IPS-NIHi11 (cell line): Measurements from ENCODE around the gene FOXE3.
"Not testable (repeated sequence)": the region's sequence is repeated elsewhere in the genome, so short reads cannot be mapped to it uniquely, and the experiment has no call there.

Experiments used
- DNase-seq: peaks from one replicate; pipeline ENCODE4 v3.0.0; 2012; ENCODE audit warnings: mixed read lengths, low spot score

The FOXE3 gene

DNA sequence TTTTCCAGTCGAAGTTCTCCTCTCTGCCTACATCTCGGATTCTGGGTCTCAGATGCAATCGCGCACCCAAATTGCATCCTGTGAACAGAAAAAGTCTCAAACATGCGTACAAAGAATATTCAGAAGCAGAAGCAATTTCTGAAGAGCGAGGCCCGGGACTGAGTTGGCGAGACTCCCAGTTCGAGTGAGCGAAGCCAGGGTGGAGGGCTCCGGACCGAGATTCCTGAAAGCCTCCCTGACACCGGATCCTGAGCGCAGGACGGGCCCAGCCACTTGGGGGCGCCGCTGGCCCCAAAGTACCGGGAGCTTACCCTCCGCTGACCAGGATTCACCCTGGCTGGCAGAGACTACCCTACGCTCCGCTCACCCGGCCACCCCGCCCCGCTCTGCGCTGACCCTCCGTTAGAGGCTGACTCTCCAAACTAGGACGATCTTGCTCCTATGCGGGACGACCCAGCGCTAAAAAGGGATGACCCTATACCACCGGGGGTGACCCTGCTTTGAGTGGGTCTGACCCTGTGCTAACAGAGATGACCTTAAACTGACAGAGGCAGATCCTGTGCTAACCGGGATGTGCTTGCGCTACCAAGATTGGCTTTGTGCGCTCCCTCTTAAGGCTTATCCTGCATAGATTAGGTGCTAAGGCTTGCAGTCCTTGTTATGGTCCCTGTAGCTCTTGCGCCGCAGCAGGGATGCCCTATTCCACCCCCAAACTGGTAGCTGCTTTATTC is 33.9 kb downstream of the FOXE3 start:
- DNase-seq, result peak; percentile 83

- no peak for DNase-seq
Observed at GRCh38 chr1:47450606-47451005, 34.5 kb downstream of the FOXE3 start.

- DNase-seq, result peak; percentile 53
Observed at GRCh38 chr1:47452426-47452825, 36.3 kb downstream of the FOXE3 start.

GRCh38 chr1:47453910-47454309 is 37.8 kb downstream of the FOXE3 start:
- not testable (repeated sequence) for DNase-seq

- DNase-seq, result no peak
Observed at GRCh38 chr1:47456250-47456649, 40.2 kb downstream of the FOXE3 start.

DNA sequence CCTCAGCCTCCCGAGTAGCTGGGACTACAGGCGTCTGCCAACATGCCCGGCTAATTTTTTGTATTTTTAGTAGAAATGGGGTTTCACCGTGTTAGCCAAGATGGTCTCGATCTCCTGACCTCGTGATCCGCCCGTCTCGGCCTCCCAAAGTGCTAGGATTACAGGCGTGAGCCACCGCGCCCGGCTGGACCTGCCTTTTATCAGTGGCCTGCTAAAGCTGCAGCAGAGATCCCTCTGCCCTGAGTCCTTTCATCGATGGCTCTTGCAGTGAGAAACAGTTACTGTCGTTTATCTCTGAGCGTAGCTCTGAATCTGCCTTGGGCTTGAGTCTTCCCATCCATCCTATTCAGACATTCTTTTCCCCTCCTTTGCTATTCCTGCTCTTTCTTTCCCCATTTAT is 41.5 kb downstream of the FOXE3 start:
- DNase-seq, result not testable (repeated sequence)

DNA sequence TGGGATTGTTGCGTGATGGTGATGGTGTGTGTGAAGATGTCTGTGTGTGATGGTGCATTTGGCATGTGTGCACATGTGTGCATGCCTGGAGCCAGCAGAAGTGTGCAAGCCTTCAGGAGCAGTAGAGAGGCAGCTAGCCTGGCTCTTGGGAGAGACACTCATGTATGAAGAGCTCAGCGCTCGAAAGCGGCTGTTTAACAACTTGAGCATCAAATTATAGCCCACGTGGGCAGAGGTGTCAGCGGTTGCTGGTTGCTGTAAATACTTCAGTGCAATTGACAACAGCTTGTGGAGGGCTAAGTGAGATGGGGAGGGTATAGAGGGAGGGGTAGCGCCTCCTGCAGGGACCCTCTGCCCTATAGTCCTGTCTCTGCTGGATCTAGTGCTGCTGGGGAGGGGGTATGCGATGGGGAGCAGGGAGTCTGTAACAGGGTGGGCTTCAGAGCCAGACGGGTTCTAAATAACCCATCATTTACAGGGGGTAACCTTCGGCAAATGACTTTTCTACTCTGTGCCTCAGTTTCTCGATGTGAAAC is 43.2 kb downstream of the FOXE3 start:
- no peak for DNase-seq

- DNase-seq, result no peak
Observed at GRCh38 chr1:47460040-47460439, 44.0 kb downstream of the FOXE3 start.

GRCh38 chr1:47460456-47460855 is 44.4 kb downstream of the FOXE3 start:
- no peak for DNase-seq

- no peak for DNase-seq
Observed at GRCh38 chr1:47465605-47466004, 49.5 kb downstream of the FOXE3 start.
